ENCODE measurements around the gene SRRT.
"Not testable (repeated sequence)": the region's sequence is repeated elsewhere in the genome, so short reads cannot be mapped to it uniquely, and the experiment has no call there.

Gene SRRT

GRCh38 chr7:100891568-100892247, 16.8 kb downstream of the SRRT start:
- DNase-seq (ENCODE audit: low read depth, low spot score), result no peak

GRCh38 chr7:100892364-100893317, 17.7 kb downstream of the SRRT start:
- no peak for DNase-seq (ENCODE audit: low read depth, low spot score)
- H3K4me3 ChIP-seq (ENCODE audit: low read length), result no peak overlapping the region

More at GRCh38 chr7:100891568-100892247, 16.8 kb downstream of the SRRT start:
- H3K4me3 ChIP-seq (ENCODE audit: low read length), result no peak overlapping the region

- DNase-seq (ENCODE audit: low read depth, low spot score), result no peak
- H3K4me3 ChIP-seq (ENCODE audit: low read length), result no peak overlapping the region
These were observed 18.5 kb downstream of the SRRT start for GRCh38 chr7:100893318-100893895.

GRCh38 chr7:100893910-100894721, 19.2 kb downstream of the SRRT start:
- no peak overlapping the region for H3K4me3 ChIP-seq (ENCODE audit: low read length)

GRCh38 chr7:100894860-100895700, 20.2 kb downstream of the SRRT start:
- H3K4me3 ChIP-seq (ENCODE audit: low read length), result no peak overlapping the region
- no peak for DNase-seq (ENCODE audit: low read depth, low spot score)

More at GRCh38 chr7:100893910-100894721, 19.2 kb downstream of the SRRT start:
- DNase-seq (ENCODE audit: low read depth, low spot score), result no peak

DNA sequence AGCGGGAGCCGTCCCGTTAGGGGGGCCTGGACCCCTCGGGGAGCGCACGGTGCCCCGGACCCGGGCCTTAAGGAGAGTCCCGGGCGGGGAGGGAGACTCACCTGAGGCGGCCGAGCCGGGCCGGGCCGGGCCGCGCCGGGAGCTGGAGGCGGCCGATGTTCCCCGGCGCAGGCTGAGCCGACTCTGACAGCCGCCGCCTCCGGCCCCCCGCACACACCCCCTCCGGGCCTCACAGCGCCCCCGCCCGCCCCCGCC, 20.7 kb downstream of the SRRT start, which contains the start of gene ACHE:
TSS of gene ACHE (minus strand) at position 188 of the 255 bp plus-strand sequence. CDS start 1,656 bp downstream, outside the sequence.
- H3K4me3 ChIP-seq (ENCODE audit: low read length), result no peak within 1 kb of the TSS
- DNase-seq (ENCODE audit: low read depth, low spot score), result no peak

DNA sequence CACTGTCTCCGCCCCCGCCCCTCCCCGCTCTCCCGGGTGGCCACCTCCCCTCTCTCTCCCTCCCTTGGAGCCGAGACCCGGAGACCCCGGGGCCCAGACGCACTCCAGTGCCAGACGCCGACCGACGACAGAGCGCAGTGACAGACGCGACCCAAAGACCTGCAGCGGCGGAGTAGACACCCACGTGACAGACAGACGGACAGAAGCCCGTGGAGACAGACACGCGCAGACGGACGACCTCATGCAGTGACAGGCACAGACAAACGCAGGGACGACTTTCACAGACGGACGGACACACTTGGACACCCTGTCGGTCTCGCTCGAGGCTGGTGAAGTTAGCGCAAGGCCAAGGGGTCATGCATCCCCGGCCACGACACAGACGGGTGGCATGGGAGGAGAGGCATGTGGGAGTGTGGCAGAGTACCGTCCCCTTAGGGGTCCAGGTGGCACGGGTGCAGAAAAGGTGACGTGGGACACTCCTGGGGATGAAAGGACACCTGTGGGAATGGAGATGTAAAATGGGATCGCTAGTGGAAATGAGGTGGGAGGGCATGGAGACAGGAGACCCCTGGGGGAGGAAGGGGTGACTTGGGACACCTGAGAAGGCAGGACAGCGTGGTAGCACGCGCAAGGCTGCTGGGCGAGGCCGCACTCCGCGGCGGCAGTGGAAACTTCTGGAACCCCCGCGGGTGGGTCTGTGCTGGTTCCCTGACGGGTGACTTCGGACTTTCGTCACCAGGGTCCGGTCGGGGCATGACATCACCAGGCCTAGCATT, 21.2 kb downstream of the SRRT start:
- no peak for DNase-seq (ENCODE audit: low read depth, low spot score)
- H3K4me3 ChIP-seq (ENCODE audit: low read length), result no peak overlapping the region

GRCh38 chr7:100896732-100897608, 22.1 kb downstream of the SRRT start:
- no peak for DNase-seq (ENCODE audit: low read depth, low spot score)
- H3K4me3 ChIP-seq (ENCODE audit: low read length), result no peak overlapping the region

DNA sequence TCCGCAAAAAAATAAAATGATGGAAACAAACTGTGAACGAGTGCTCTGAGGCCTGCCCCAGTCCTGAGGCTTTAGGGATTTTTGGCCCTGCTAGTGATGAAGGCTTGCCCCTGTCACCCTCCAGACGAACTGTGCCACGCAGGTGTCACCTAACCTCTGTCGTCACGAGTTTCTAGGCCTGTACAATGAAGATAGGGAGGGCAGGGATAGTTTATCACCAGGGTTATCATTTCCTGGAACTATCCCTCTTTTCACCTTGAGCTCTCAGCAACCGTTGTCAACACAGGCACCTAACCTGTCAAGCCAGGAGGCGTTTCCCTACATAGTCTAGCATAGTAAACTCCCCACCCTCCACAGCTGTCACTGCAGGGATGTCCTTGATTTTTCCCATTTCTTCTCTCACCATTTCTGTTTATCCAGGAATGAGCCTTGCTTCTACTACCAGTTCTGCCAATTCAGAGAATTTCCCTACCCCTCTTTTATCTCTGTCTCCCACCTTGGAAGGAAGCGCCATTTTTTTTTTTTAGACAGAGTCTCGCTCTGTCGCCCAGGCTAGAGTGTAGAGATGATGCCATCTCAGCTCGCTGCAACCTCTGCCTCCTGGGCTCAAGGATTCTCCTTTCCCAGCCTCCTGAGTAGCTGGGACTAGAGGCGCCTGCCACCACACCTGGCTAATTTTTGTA, 23.0 kb downstream of the SRRT start:
- DNase-seq (ENCODE audit: low read depth, low spot score), result no peak
- H3K4me3 ChIP-seq (ENCODE audit: low read length), result no peak overlapping the region

DNA sequence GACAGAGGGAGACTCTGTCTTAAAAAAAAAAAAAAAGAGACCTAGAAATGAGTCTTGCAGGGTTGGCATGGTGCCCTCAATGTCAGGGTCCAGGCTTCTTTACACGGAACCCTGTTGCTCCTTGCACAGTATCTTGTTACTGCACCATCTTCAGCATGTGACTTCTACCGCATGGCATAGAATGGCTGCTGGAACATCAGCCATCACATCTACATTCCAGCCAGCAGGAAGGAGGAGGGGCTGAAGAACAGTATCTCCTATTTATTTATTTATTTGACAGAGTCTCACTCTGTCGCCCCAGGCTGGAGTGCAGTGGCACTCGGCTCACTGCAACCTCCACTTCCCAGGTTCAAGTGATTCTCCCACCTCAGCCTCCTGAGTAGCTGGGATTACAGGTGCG, 24.5 kb downstream of the SRRT start:
- no peak for DNase-seq (ENCODE audit: low read depth, low spot score)
- H3K4me3 ChIP-seq (ENCODE audit: low read length), result no peak overlapping the region

DNA sequence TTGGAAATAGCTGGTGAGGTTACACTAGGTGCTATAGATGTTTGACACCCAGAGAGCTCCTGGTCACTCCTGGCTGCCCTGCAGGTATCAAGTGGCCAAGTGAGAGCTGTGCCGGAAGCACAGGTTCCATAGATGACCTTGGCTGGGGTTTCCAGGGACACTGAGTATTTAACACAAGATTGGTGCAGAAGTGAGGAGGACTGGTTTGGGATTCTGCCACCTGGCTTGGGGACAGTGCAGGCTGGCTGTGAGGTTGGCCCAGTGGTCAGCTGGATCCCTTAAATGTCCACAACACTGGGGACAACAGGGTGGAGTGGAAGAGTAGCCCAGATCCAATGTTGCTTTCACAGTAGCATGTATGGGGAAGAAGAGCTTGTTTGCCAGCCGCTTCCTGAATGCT, 26.1 kb downstream of the SRRT start:
- no peak for DNase-seq (ENCODE audit: low read depth, low spot score)
- no peak overlapping the region for H3K4me3 ChIP-seq (ENCODE audit: low read length)

- DNase-seq (ENCODE audit: low read depth, low spot score), result no peak
These were observed 27.0 kb downstream of the SRRT start for GRCh38 chr7:100901921-100902332.

GRCh38 chr7:100902638-100903037, 27.7 kb downstream of the SRRT start:
- DNase-seq (ENCODE audit: low read depth, low spot score), result no peak

More at GRCh38 chr7:100901921-100902332, 27.0 kb downstream of the SRRT start:
- H3K4me3 ChIP-seq (ENCODE audit: low read length), result no peak overlapping the region

GRCh38 chr7:100908512-100908911, 33.6 kb downstream of the SRRT start:
- DNase-seq (ENCODE audit: low read depth, low spot score), result no peak
- H3K4me3 ChIP-seq (ENCODE audit: low read length), result no peak overlapping the region

More at GRCh38 chr7:100902638-100903037, 27.7 kb downstream of the SRRT start:
- H3K4me3 ChIP-seq (ENCODE audit: low read length), result no peak overlapping the region

GRCh38 chr7:100910443-100910842, 35.5 kb downstream of the SRRT start:
- not testable (repeated sequence) for H3K4me3 ChIP-seq (ENCODE audit: low read length); DNase-seq (ENCODE audit: low read depth, low spot score)

DNA sequence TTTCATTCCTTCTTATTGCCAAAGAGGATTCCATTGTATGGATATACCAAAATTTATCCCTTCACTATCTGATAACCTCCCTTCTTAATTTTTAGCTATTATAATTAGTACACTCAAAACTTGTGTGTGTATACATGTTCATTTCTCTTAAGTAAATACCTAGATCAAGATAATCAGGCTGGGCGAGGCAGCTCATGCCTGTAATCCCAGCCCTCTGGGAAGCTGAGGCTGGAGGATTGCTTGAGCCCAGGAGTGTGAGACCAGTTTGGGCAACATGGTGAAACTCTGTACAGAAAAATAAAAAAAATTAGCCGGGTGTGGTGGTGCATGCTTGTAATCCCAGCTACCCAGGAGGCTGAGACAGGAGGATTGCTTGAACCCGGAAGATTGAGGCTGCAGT, 36.6 kb downstream of the SRRT start:
- DNase-seq (ENCODE audit: low read depth, low spot score), result no peak
- H3K4me3 ChIP-seq (ENCODE audit: low read length), result no peak overlapping the region
